ENCODE results near the gene BCL11B. TPM values are rescaled to one million over a fixed set of nuclear protein-coding genes. Genes with fewer than 3 reads are reported as not detected.

Gene BCL11B
- total and polyA plus RNA-seq, 2 donors (not counting 1 experiment from before 2014, with no cell fraction given), result under 0.01 TPM; not detected in 1

GRCh38 chr14:99320105-99320572, 48.1 kb upstream of the BCL11B start:
- Histone ChIP-seq H3K9me3 (ENCODE audit: control insufficient read depth, insufficient read depth, low read depth, low read length) (no peaks in the 10 kb centered on the region), H3K79me2 (ENCODE audit: control insufficient read depth, insufficient read depth, low read length) (no peaks in the 10 kb centered on the region), H4K20me1 (ENCODE audit: control insufficient read depth, extremely low read depth, insufficient read depth, low read length) (no peaks in the 10 kb centered on the region), H3K27ac (ENCODE audit: insufficient read depth, low read length) (no peak overlapping the region), H3K4me3 (replicated peaks in 1 of 4; ENCODE audit: control extremely low read depth in 1 of 4, insufficient read depth in 1 of 4, low read depth in 3 of 4, low read length in 4 of 4) (no peak overlapping the region), H2AFZ (ENCODE audit: low read length) (no peak overlapping the region), H3K4me2 (ENCODE audit: extremely low read depth, insufficient read depth, low read length) (no peak overlapping the region), H3K36me3 (ENCODE audit: control insufficient read depth, insufficient read depth, low read length) (no peaks in the 10 kb centered on the region), H3K27me3 (ENCODE audit: control insufficient read depth, insufficient read depth, low read length) (no peaks in the 10 kb centered on the region), H3K9ac (ENCODE audit: insufficient read depth, low read length) (no peak overlapping the region), H3K4me1 (ENCODE audit: control insufficient read depth, extremely low read depth, insufficient read depth, low read length) (no peaks in the 10 kb centered on the region)
- peak; percentile 55 to 64 for TF ChIP-seq CTCF (conservative IDR thresholded peaks at IDR 0.05 in 1 of 2, IDR thresholded peaks at IDR 0.05 in 1 of 2; ENCODE audit: low read depth in 1 of 2, low read length in 2 of 2)
- no peak for TF ChIP-seq EZH2 (IDR thresholded peaks at IDR 0.05; ENCODE audit: low read length, missing control alignments)
- DNase-seq (ENCODE audit: low read depth in 2 of 2), result peak; percentile 6 to 16

GRCh38 chr14:99318959-99319295, 46.9 kb upstream of the BCL11B start:
- H3K27me3 ChIP-seq (ENCODE audit: control insufficient read depth, insufficient read depth, low read length), result no peaks in the 10 kb centered on the region
- H3K9ac ChIP-seq (ENCODE audit: insufficient read depth, low read length), result no peak overlapping the region

More at GRCh38 chr14:99318959-99319295, 46.9 kb upstream of the BCL11B start:
- Histone ChIP-seq H4K20me1 (ENCODE audit: control insufficient read depth, extremely low read depth, insufficient read depth, low read length) (no peaks in the 10 kb centered on the region), H3K4me1 (ENCODE audit: control insufficient read depth, extremely low read depth, insufficient read depth, low read length) (no peaks in the 10 kb centered on the region), H3K27ac (ENCODE audit: insufficient read depth, low read length) (no peak overlapping the region), H2AFZ (ENCODE audit: low read length) (no peak overlapping the region), H3K9me3 (ENCODE audit: control insufficient read depth, insufficient read depth, low read depth, low read length) (no peaks in the 10 kb centered on the region), H3K36me3 (ENCODE audit: control insufficient read depth, insufficient read depth, low read length) (no peaks in the 10 kb centered on the region), H3K79me2 (ENCODE audit: control insufficient read depth, insufficient read depth, low read length) (no peaks in the 10 kb centered on the region), H3K4me2 (ENCODE audit: extremely low read depth, insufficient read depth, low read length) (no peak overlapping the region), H3K4me3 (replicated peaks in 1 of 4; ENCODE audit: control extremely low read depth in 1 of 4, insufficient read depth in 1 of 4, low read depth in 3 of 4, low read length in 4 of 4) (no peak overlapping the region)
- no peak for TF ChIP-seq CTCF (conservative IDR thresholded peaks at IDR 0.05 in 1 of 2, IDR thresholded peaks at IDR 0.05 in 1 of 2; ENCODE audit: low read depth in 1 of 2, low read length in 2 of 2)
- no peak for TF ChIP-seq EZH2 (IDR thresholded peaks at IDR 0.05; ENCODE audit: low read length, missing control alignments)
- DNase-seq (ENCODE audit: low read depth in 2 of 2), result no peak
